Mammary epithelial cell (primary cell): ENCODE results near the gene ZDHHC1.

Experiments used
- CTCF ChIP-seq, 2 donors: IDR thresholded peaks in 1 of 2; conservative IDR thresholded peaks in 1 of 2; 2 replicates each; pipeline ENCODE4 v1.5.1; 2011 to 2012; ENCODE audit warnings: inconsistent platforms in 2 of 2, low read length in 2 of 2, mild to moderate bottlenecking in 2 of 2, control low read depth in 1 of 2, low read depth in 1 of 2; ENCODE audit not compliant: insufficient read depth in 1 of 2; ENCODE audit errors: extremely low read depth in 1 of 2
- EZH2 ChIP-seq: IDR thresholded peaks from 2 replicates; pipeline ENCODE4 v1.6.1; 2012; ENCODE audit warnings: low read length, inconsistent platforms, borderline replicate concordance

GRCh38 chr16:67441271-67441753 is 25.0 kb upstream of the ZDHHC1 start:
- TF ChIP-seq EZH2 (no peak), CTCF (conservative IDR thresholded peaks at IDR 0.05 in 1 of 2, IDR thresholded peaks at IDR 0.05 in 1 of 2; ENCODE audit: extremely low read depth in 1 of 2, insufficient read depth in 1 of 2, low read depth in 1 of 2, low read length in 2 of 2) (no peak)
